COLO668 (cell line): ENCODE measurements around the gene P2RX7.
A peak's percentile ranks its signal among the peaks of the same experiment; 100 is the strongest.

Experiments used
- DNase-seq: peaks from one replicate; lab custom pipeline; 2025; ENCODE audit not compliant: unreplicated experiment; lab: John Stamatoyannopoulos, UW

The P2RX7 gene

DNA sequence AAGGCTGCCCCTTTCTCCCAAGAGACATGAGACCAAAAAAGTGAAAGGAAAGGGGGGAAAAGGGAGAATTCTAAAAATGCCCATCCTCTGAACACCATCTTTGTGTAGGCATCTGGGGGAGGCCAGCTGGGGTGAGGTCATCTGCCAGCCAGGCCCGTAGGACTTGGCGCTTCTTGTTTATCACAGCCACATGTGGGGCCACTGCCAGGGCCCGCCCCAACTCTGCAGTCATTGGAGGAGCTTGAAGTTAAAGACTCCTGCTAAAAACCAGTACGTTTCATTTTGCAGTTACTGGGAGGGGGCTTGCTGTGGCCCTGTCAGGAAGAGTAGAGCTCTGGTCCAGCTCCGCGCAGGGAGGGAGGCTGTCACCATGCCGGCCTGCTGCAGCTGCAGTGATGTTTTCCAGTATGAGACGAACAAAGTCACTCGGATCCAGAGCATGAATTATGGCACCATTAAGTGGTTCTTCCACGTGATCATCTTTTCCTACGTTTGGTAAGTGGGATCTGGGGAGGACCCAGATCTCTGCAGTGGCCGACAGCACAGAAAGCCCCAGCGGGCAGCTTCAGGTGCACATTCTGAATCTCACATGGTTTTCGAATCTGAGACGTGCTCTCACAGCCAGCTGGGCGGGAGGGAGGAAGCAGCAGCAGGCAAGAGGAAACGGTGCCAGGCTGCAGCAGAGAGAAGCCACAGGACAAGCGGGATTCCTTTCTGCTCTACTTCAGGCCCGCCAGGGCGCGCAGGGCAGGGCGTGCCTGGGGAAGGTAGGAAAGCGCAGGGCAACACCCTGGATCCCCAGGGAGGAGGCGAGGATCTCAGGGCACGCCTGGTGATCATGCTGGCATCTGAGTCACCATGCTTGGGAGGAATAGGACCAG is at the start of gene P2RX7:
Gene P2RX7 (plus strand): TSS at position 276 of the 881 bp plus-strand sequence. CDS start 95 bp downstream, at position 371.
- peak; percentile 57 for DNase-seq

DNA sequence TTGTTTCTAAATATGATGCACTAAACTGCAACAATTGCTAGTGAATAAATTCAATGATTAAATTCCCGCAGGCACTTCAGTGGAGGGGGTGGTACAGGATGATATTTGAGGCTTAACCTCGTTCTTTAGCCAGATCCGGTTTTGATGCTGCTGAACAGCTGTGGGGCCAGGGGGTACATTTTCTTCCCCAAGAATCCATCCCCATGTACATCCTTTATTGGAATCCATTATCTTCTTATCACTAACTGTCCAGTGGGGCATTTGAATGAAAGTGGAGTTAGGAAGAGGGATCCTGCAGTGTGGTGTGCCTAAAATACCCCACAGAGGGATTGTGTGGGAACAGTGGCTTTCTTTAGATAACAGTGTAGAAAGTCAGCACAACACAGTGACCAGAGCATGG is 48.4 kb upstream of the P2RX7 start:
- no peak for DNase-seq

DNA sequence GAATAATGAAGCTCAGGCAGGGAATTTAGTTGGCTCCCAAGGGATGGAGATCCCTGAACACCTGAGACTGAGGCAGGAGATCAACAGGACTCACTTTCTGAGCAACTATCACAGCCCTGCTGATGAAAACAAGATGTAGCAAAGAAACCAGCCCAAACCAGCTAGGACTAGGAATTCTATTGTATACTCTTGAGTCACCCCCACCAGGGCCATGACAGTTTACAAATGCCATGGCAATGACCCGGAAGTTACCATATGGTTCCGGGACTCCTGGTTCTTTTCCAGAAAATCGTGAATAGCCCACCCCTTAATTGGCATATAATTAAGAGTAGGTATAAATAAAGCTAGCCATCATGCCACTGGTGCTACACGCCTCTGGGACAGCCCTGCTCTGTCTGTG is 47.6 kb upstream of the P2RX7 start:
- no peak for DNase-seq

DNA sequence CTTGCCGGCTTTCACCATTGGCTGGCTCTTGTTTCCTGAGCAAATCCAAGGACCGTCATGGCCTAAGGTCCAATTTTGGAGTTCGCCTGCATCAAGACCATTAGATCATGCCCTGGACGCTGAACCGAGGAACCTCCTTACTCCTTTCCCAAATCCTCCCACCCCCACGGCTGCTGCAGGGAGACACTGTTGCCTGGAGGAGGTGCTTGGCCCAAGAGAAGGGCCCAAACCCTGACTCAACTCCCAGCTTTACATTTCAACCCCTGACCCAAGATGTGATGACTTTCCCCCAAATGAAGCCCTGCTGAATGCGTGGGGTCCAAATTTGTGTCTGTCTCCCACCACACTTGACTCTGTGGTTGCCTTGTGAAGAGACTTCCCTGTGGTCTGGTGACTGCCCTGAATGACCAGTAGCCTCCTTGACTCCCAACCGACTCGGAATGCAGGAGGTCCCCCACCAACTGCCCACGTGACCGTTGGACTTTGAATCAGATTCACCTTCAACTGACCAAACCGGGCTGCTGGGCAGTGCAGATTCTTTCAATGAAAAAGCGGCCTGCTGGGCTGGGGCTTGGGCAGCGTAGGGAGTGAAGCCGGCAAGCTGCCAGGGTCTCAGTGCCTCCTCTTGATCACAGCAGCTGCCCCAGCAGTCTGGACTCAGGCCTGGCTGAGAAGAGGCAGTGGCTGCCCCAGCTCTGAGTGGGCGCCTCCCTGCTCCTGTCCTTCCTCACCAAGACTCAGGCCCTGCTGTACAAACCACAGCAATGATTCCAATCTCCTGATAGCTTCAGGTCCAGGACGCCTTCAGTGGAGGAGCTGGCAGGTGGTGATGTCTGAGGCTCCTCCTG is 46.9 kb upstream of the P2RX7 start:
- DNase-seq: no peak

DNA sequence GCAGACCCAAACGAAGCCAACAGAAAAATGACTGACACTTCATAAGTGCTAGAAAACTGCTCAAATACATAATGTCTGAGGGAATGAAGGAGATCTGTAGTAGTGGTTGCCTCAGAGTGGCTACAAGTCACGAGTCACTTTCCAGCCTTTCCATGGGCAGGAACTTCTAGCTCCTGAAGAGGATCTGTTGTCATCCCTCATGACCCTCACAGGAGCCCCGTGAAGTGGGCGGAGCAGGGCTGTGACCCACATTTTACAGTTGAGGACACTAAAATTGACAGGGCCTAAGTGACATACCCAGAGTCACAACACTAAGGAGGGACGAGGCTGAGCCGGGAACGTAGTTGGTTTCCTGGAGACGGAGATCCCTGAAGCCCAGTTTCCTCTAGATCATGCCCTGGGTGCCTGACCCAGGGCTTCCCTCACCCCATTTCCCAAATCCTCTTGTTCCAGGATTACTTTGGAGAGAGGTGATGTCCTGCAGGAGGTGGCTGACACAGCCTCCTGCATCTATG is 45.8 kb upstream of the P2RX7 start:
- no peak for DNase-seq

DNA sequence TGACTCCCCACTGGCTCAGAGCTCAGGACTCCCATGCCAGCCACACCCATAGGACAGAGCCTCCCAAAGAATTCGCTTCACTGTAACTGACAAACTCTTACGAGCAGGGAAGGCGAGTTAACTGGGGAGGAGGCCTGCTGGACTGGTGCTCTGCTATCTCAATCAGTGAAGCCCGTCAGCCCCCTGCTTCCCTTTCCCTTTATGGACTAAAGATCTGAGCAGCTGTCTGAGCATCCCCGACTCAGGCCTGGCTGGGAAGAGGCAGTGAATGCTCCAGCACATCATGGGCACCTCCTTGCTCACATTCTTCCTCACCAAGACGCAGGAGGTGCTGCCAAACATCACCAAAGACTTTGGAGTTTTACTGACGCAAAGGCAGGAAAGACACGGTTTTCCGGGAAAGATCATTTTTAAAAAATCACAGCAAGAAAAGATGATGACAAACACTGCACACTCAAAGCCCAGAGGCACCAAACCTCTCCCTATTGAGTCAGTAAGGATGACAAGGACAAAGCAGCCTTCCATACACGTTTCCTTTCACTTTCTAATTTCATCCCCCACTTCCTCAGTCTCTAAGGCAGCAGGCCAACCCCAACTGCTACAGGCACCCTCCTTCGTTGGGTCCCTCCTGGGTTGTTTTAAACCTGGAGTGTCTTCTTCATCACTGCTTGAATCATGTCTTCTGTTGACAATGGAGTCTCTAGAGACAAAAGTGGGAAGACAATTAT is 45.0 kb upstream of the P2RX7 start:
- no peak for DNase-seq

DNA sequence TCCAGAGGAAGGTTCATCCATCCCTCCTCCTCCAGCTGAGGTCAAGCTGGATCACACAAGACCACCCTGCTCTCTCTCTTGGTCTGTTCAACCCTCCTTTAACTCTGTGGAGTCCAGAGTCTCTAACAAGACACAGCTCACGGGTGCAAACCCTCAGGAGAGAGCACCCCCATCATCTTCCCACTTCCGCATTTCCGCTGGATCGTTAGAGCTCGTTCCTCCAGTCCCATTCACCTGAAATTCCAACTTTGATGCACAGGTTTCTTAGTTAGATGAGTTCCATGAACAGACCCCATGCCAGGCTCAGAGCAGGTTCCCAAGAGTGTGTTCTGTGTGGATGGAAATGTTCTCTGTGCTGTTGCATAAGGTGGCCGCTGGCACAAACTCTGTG is 44.5 kb upstream of the P2RX7 start:
- no peak for DNase-seq

DNA sequence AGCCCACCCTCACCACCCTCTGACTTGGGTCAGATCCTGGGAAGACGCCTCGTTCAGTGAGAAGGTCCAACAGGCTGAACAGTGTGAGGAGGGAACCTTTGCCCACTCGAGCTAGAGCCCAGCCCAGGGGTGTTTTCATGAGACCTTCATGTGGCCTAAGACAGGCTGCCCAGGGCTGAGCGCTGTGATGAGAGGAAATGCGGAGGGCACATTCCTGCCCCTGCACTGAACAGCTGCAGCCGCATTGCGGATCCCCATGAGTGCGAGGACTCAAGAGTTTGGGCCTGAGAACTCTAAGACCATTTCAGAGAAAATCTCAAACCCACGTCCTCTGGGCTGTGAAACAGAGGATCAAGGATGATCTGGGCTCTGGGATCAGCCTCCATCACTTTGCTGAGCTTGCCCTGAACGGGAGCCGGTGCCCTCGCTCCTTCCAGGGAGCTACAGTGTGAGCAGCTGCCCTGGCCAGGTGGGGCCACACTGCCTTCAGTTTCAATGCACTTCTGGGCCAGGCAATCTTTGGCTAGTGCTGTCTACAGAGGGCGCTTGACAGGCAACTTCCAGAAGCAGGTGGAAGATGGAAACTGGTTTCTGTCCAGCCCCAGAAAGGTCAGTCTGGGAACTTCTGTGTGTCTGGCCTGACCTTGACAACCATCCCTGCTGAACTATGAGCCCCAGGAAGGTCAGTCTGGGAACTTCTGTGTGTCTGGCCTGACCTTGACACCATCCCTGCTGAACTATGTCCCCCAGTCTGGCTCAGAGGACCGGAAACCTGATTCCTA is 43.5 kb upstream of the P2RX7 start:
- DNase-seq: no peak

DNA sequence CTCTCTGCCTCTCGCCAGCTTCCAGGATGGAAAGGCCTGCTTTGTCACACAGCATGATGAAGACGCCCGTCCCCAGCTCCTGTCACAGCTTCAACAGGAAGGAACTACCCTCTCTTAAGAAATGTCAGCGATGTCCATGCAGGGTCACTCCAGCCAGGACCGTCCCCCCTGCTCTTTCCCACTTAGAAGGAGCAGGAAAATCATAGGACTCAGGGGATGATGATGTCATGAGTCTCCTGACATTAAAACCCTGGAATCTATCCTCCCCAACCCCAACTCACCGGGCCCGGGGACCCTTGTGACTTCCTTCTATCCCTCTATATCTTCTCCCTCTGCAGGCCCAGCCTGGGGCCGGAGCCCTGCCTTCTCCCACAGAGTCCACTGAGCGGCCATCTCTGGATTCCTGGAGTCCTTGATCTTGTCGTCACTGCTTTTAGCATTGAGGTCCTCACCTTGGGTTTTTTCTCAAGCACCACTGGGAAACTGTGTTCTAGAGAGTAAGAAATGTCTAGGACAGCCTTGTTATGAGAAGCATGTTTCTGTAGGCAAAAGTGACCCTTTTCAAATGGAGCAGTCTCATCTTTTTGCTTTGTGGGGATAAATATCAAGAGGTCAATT is 42.8 kb upstream of the P2RX7 start:
- DNase-seq: no peak

DNA sequence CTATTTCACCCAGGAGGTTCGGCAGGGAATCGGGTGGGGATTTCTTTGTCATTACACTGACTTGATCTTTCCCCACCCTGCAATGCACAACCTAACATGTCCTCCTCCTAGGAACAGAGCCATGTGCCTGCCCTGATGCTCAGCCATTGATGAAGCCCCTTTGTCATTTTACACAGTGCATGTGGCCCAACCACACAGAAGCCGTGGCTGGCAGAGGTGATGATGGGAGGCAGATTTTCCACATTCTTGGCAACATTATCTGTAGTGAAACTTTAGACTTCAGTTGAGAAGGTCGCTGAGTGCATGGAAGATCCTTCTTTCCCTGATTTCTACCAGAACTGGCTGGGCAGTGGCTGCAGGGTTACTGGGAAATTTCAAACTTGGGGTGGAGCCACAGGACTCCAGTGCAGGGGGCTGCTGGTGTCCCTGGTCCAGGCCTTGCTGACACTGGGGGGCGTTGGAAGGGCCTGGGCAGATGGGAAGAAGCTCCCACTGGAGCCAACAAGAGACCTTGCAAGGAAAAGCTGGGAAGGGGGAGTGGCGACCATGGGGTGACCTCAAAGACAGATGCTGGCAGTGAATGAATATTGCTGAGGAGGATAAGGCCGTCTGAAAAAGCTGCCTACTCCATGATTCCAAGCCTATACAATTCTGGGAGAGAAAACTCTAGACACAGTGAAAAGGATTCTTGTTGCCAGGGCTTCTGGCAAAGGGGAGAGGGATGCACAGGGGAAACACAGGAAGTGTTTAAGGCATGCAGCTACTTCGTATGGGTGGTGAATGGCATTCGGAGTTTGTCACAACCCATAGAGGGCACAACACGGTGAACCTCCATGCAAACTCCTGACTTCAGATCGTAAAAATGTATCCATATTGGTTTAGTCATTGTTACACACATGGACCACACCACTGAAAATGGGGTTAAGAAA is 41.8 kb upstream of the P2RX7 start:
- DNase-seq: no peak

DNA sequence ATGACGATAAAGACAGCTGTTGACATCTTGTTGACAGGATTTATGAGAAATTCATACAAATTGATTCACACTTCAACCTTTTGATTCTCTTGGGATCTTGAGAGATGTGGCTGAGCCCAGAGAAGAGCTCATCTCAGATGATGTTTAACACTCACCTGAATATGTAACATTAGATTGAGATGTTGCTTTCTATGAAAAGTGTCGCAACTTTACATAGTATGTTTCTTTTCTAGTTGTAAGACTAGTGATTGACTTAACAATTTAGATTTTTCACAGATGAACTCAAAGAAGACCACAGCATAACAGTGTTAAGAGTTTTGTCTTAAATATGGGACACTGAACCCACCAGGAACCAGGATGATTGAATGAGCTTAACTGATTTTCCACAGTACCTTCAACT is 40.6 kb upstream of the P2RX7 start:
- no peak for DNase-seq

DNA sequence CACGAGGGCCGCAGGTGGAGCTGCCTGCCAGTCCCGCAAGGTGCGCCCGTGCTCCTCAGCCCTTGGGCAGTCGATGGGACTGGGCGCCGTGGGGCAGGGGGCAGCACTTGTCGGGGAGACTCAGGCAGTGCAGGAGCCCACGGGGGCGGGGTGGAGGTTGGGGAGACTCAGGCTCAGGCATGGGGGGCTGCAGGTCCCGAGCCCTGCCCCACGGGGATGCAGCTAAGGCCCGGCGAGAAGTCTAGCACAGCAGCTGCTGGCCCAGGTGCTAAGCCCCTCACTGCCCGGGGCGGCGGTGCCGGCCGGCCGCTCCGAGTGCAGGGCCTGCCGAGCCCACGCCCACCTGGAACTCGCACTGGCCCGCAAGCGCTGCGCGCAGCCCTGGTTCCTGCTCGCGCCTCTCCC is 39.2 kb upstream of the P2RX7 start:
- DNase-seq: no peak

DNA sequence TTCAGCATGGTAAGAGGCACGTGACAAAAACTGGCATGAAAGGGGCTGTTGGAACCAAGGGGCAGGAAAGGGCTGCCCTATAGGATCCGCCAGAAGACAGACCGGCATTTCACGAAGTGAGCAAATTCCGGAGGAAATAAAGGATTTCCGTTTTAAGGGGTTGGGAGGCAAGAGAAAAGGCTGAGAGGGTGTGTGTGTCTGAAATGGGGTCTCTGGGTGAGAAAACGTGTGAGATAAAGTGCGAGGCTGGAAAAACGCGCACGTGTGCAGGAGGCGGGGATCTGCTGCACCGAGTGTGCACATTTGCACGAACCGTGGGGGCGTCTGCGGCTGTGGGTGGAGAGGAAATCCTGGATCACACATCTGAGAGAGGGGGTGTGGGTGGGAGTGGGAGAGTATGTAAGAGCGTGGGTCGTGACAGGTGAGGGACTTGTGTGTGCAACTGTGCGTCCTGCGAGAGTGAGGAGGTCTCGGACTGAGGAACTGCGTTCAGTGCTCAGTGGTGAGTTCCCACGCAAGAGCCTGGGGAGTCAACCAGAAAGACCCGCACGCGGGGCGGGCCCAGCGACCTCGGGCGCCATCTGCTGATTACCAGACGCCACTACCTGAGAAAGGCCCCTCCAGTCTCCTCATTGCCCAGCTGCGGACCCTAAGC is 37.0 kb upstream of the P2RX7 start:
- peak; percentile 51 for DNase-seq

DNA sequence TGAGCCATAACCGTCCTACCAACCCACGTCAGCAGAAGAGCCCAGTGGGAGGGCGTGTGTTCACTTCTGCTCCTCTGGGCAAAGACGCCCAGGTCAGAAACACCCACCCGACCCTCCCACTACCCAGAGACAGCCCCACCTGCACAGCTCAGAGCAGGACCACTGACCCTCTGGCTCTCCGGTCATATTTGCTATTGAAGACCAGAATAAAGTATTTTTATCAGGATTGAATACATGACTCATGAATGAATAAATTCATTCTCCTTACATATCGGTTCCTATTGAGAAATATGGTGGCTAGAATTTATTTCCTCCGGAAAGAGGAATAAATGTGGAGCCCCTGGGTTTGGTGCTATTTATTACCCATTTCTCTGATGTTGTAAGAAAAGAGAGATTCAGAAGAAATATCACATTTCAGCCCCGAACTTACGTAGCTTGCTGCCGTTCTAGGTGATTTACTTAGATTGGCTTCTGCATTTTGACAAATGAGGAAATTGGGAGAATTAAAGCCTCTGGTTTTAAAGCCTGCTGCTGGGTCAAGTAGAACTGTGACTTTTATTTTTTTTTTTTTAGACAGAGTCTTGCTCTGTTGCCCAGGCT is 36.4 kb upstream of the P2RX7 start:
- DNase-seq: no peak

DNA sequence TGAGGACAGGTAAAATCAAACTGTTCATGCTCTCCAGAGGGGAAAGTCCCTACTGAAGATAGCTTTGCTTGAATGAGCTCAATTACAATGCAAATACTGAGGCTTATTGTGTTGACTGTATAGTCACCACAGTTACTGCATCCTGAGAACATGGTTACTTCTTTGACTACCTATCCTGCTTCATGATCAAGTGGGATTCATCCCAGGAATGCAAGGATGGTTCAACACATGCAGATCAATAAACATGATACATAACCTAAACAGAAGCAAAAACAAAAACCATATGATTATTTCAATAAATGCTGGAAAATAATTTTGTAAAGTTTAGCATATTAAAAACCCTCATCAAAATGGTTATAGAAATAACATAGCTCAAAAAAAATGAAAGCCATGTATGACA is 32.9 kb upstream of the P2RX7 start:
- DNase-seq: no peak

DNA sequence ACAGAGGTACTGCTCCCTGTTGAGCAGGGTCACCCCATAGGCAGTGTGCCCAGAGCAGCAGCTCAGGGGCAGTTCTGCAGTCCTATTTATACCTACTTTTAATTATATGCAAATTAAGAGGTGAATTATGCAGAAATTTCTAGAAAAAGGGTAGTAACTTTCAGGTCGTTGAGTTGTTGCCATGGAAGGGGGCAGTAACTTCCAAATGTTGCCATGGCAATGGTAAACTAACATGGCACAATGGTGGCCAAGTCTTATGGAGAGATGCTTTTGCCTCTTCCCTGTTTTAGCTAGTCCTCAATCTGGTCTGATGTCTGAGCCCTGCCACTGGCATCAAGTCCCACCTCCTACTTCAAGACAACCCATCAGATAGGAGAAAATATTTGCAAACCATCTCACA is 30.4 kb upstream of the P2RX7 start:
- no peak for DNase-seq

DNA sequence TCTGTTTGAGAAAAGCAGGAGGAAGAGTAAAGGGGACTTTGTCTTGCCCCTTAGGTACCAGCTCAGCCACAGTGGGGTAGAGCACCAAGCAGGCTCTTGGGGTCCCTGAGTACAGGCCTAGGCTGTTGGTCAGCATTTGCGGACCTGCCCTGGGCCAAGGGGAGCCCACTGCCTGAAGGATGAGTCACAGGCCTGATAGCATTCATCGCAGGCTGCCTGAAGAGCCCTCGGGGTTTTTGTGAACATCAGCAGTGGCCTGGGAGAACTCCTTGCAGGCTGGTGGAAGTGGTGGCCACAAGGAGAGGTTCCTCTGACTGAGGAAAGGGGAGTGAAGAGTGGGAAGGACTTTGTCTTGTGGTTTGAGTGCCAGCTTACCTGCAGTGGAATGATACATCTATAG is 25.0 kb upstream of the P2RX7 start:
- no peak for DNase-seq

DNA sequence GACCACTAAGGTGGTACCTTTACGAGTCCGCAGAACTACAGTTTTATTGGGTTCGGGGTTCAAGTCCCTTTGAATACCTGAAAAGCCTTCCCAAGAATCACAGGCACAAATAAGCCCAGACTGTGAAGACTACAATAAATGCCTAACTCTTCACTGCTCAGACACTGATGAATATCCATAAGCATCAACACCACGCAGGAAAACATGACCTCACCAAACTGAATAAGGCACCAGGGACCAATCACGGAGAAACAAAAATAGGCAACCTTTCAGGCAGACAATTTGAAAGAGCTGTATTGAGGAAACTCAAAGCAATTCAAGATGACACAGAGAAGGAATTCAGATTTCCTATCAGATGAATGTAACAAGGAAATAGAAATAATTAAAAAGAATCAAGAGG is 24.2 kb upstream of the P2RX7 start:
- no peak for DNase-seq
